Fibroblast of gingiva (primary cell): ENCODE data around the gene METTL16.

Experiments
- DNase-seq: peaks from one replicate; pipeline ENCODE4 v3.0.0-alpha.2; 2011; ENCODE audit warnings: low read depth

METTL16 gene

GRCh38 chr17:2395258-2396181 is 116.2 kb downstream of the METTL16 start:
- peak; percentile 58 for DNase-seq

- DNase-seq, result no peak
These were observed 116.9 kb downstream of the METTL16 start for GRCh38 chr17:2394775-2395201.

GRCh38 chr17:2393954-2394749 is 117.5 kb downstream of the METTL16 start:
- DNase-seq, result no peak

- peak; percentile 79 for DNase-seq
These were observed 118.3 kb downstream of the METTL16 start for GRCh38 chr17:2393174-2393953.

- DNase-seq, result peak; percentile 95
These were observed 119.2 kb downstream of the METTL16 start for GRCh38 chr17:2392252-2393173.

GRCh38 chr17:2391597-2392251 is 120.0 kb downstream of the METTL16 start:
- no peak for DNase-seq

- no peak for DNase-seq
These were observed 121.4 kb downstream of the METTL16 start for GRCh38 chr17:2390199-2390836.

GRCh38 chr17:2388683-2389055 is 123.0 kb downstream of the METTL16 start:
- no peak for DNase-seq

GRCh38 chr17:2388020-2388682 is 123.5 kb downstream of the METTL16 start:
- no peak for DNase-seq

GRCh38 chr17:2387086-2388019 is 124.3 kb downstream of the METTL16 start:
- no peak for DNase-seq

- DNase-seq, result no peak
These were observed 125.1 kb downstream of the METTL16 start for GRCh38 chr17:2386400-2387085.

- no peak for DNase-seq
These were observed 126.2 kb downstream of the METTL16 start for GRCh38 chr17:2385240-2386210.

- no peak for DNase-seq
These were observed 127.1 kb downstream of the METTL16 start for GRCh38 chr17:2384439-2385127.

GRCh38 chr17:2383628-2384167 is 128.0 kb downstream of the METTL16 start:
- no peak for DNase-seq

- no peak for DNase-seq
These were observed 130.6 kb downstream of the METTL16 start for GRCh38 chr17:2380950-2381649.
